Bronchial epithelial cell (primary cell): ENCODE results near the gene ARHGAP12. TPM values are rescaled to one million over a fixed set of nuclear protein-coding genes. Genes with fewer than 3 reads are reported as not detected.

ENCODE experiments used
- DNase-seq: peaks from one replicate; pipeline ENCODE4 v3.0.0-alpha.2; 2010; ENCODE audit warnings: low read depth
- FAIRE-seq: peaks from 2 replicates; lab custom pipeline; 2011; peaks lifted over from hg19 to GRCh38; lab: Jason Lieb, UNC
- H3K27me3 ChIP-seq: 2 replicates; pipeline ENCODE4 v1.5.1; 2011; ENCODE audit warnings: low read length; ENCODE audit not compliant: control insufficient read depth, insufficient read depth
- H3K36me3 ChIP-seq: 2 replicates; pipeline ENCODE4 v1.5.1; 2011; ENCODE audit warnings: low read length; ENCODE audit not compliant: control insufficient read depth, insufficient read depth
- H3K4me3 ChIP-seq: 2 replicates; pipeline ENCODE4 v1.5.1; 2011; ENCODE audit warnings: mild to moderate bottlenecking, low read depth, low read length, control low read depth
- total RNA-seq: library from RNA; depleted of rRNA; stranded (reverse); fragments of >200 nt; gene quantifications from 2 replicates; pipeline ENCODE4 v1.2.1, GENCODE V29; 2014
- TF ChIP-seq, protein P1 (sequence below): IDR thresholded peaks from 2 replicates; pipeline ENCODE4 v1.5.1; 2011; ENCODE audit warnings: mild to moderate bottlenecking, moderate library complexity, low read length, control low read depth, inconsistent platforms; ENCODE audit not compliant: insufficient read depth, severe bottlenecking

Gene ARHGAP12
- total RNA-seq, 1 donor from 2014 or later: 30.3 TPM

DNA sequence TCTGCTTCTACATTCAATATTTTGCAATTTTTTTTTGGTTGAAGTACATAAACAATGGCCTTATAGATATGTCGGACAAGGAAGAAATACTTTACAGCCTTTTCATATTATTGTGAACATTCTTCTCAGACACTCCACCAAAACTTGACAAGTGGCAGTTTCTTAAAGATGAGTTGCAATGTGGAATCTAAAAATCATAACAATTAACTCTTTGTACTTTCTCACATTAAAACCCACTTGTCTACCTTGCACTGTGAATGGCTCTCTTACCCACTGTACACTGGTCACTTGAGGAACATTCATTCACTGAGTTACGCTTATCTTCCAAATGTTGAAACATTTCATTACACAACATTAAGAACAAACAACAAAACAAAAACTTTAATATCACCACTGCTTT is 44.2 kb downstream of the ARHGAP12 start:
- TF ChIP-seq, protein P1, sequence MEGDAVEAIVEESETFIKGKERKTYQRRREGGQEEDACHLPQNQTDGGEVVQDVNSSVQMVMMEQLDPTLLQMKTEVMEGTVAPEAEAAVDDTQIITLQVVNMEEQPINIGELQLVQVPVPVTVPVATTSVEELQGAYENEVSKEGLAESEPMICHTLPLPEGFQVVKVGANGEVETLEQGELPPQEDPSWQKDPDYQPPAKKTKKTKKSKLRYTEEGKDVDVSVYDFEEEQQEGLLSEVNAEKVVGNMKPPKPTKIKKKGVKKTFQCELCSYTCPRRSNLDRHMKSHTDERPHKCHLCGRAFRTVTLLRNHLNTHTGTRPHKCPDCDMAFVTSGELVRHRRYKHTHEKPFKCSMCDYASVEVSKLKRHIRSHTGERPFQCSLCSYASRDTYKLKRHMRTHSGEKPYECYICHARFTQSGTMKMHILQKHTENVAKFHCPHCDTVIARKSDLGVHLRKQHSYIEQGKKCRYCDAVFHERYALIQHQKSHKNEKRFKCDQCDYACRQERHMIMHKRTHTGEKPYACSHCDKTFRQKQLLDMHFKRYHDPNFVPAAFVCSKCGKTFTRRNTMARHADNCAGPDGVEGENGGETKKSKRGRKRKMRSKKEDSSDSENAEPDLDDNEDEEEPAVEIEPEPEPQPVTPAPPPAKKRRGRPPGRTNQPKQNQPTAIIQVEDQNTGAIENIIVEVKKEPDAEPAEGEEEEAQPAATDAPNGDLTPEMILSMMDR: no peak
- H3K4me3 ChIP-seq: no peak overlapping the region
- DNase-seq (no peak), FAIRE-seq (no peak)
- H3K36me3 ChIP-seq: no peaks in the 10 kb centered on the region
- H3K27me3 ChIP-seq: no peaks in the 10 kb centered on the region

DNA sequence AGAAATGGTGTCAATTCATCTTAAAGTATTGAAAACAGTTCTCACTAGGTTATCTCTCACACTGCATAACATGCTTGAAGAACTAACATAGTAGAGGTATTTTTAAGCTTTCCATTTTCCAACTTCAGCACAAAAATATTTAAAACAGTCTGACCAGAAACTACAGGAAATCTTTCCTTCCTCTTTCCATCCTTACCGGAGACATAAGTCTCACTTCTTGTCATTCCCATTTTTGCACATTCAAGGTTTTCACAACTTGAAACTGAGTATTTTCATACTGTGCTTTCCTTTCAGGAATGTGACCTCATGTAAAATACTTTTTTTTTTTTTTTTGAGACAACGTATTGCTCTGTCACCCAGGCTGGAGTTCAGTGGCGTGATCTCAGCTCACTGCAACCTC is 45.2 kb downstream of the ARHGAP12 start:
- Histone ChIP-seq H3K36me3 (no peaks in the 10 kb centered on the region), H3K27me3 (no peaks in the 10 kb centered on the region), H3K4me3 (no peak overlapping the region)
- no peak for DNase-seq
- no peak for FAIRE-seq
- TF ChIP-seq, protein P1: no peak

DNA sequence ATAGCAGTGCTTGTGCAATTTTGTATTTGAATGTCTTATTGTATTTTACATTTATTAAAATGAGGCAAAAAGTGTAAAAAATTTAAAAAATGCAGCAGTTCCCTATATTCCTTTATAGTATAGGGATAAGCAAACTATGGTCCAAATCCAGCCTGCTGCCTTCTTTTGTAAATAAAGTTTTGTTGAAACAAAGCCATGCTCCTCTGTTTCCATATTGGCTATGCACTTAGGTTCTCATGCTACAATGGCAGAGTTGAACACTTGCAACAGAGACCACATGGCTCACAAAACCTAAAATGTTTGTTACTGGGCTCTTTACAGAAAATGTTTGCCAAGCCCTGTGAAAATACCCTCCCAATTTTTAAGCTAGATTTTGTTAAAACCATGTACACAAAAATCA is 50.1 kb downstream of the ARHGAP12 start:
- DNase-seq: no peak
- TF ChIP-seq, protein P1: no peak
- Histone ChIP-seq H3K4me3 (no peak overlapping the region), H3K36me3 (no peaks in the 10 kb centered on the region), H3K27me3 (no peaks in the 10 kb centered on the region)
- no peak for FAIRE-seq

DNA sequence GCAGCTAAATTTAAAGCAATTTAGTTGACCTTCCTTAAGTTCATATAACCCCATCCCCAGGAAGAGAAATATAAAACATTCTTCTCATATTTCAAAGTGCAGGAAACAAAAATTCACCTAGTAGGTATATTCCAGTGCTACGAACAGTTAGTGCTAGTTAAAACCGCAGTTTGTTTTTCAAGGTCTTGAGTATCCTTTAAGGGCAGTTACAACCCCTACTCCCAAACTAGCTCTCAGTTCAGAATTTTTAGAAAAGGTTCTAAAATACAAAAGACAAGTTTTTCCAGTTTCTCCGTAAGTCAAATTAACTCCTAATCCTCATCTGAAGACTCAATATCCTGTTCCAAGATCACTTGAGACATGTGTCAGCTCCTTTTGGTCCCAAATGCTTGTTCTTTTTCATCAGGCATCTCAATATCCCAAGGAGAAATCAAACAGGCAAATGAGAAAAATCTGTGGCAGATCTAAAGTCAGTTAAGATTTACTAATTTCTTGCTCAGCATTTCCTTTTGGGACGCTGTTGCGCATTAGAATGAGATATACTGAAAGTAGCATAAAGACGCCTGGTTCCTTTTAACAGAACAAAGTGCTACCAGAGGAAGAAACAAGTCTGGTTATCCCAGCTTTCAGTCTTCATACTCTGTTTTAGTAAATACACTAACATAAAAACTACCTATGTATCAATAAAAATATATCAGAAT is 51.8 kb downstream of the ARHGAP12 start:
- TF ChIP-seq, protein P1: no peak
- Histone ChIP-seq H3K36me3 (no peaks in the 10 kb centered on the region), H3K4me3 (no peak overlapping the region), H3K27me3 (no peaks in the 10 kb centered on the region)
- DNase-seq (no peak), FAIRE-seq (no peak)

DNA sequence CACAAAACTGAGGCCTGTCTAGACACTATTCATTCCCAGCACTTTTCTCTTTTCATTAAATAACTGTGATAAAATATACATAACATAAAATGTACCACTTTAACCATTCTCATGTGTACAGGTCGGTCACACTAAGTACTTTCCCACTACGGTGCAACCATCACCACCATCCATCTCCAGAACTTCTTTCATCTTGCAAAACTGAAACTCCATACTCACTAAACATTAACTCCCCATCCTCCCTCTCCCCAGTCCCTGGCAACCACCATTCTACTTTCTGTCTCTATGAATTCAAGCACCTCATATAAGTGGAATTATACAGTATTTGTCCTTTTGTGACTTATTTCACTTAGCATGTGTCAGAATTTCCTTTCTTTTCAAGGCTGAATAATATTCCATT is 53.0 kb downstream of the ARHGAP12 start:
- Histone ChIP-seq H3K4me3 (no peak overlapping the region), H3K36me3 (no peaks in the 10 kb centered on the region), H3K27me3 (no peaks in the 10 kb centered on the region)
- DNase-seq (no peak), FAIRE-seq (no peak)
- TF ChIP-seq, protein P1: no peak

DNA sequence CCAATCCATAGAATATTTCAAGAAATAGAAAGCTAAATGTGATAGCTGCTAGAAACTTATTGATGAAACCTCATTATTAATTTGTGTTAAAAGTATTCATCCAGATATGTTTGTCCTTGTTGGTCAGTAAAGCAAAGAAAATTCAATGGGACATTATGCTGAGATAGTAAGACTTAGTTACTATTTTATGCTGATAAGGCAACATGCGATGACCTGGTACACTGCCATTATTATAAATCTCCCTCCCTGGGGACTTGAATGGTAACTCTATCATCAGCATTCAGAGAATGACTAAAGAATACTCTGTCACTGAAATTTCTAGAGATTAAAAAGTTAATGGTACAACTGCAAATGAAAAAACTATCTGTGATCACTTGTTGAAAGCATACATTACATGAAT is 54.9 kb downstream of the ARHGAP12 start:
- Histone ChIP-seq H3K4me3 (no peak overlapping the region), H3K27me3 (no peaks in the 10 kb centered on the region), H3K36me3 (no peaks in the 10 kb centered on the region)
- TF ChIP-seq, protein P1: no peak
- no peak for DNase-seq
- no peak for FAIRE-seq
